ENCODE measurements around the gene TTC1.

TTC1 gene

GRCh38 chr5:160081495-160081894, 72.6 kb downstream of the TTC1 start:
- Histone ChIP-seq H2BK5ac (ENCODE audit: low read length) (no peak overlapping the region), H3K14ac (ENCODE audit: low read length) (no peak overlapping the region), H3K9ac (ENCODE audit: low read depth, low read length, poor library complexity) (no peak overlapping the region), H3K4ac (ENCODE audit: low read length) (no peak overlapping the region), H3K36me3 (replicated peaks in 1 of 2; ENCODE audit: control insufficient read depth in 2 of 2, insufficient read depth in 2 of 2, low read length in 2 of 2) (peaks cover 5 to 35% of the 10 kb centered on the region in 2 donors), H2BK12ac (ENCODE audit: low read length) (no peak overlapping the region), H3K27me3 (ENCODE audit: control insufficient read depth in 3 of 3, insufficient read depth in 3 of 3, low read depth in 1 of 3, low read length in 3 of 3) (no peaks in the 10 kb centered on the region), H3K4me3 (ENCODE audit: low read length in 2 of 2) (no peak overlapping the region), H3K9me3 (replicated peaks in 1 of 2; ENCODE audit: control insufficient read depth in 2 of 2, insufficient read depth in 1 of 2, low read depth in 1 of 2, low read length in 2 of 2) (no peaks in the 10 kb centered on the region), H2BK15ac (ENCODE audit: low read length) (no peak overlapping the region), H3K79me1 (ENCODE audit: low read depth, low read length) (peaks cover 3% of the 10 kb centered on the region), H2AFZ (ENCODE audit: low read length) (no peak overlapping the region), H2AK5ac (ENCODE audit: low read depth, low read length) (no peak overlapping the region), H3K23ac (ENCODE audit: low read depth, low read length, poor library complexity) (no peak overlapping the region), H3K4me1 (ENCODE audit: control insufficient read depth in 2 of 2, insufficient read depth in 1 of 2, low read depth in 1 of 2, low read length in 2 of 2) (peaks cover 4 to 11% of the 10 kb centered on the region in 2 donors), H3K4me2 (ENCODE audit: insufficient read depth, low read length, poor library complexity, severe bottlenecking) (no peak overlapping the region), H4K8ac (ENCODE audit: low read depth, low read length) (no peak overlapping the region), H4K91ac (ENCODE audit: low read depth, low read length, poor library complexity) (no peak overlapping the region), H3K18ac (ENCODE audit: low read length) (no peak overlapping the region), H2BK120ac (ENCODE audit: low read depth, low read length) (no peak overlapping the region), H3K27ac (replicated peaks; ENCODE audit: low read length) (no peak overlapping the region)
- no CpG with 5 or more reads among the region's 3 CpGs for whole genome bisulfite sequencing, 2 donors (ENCODE audit: extremely low coverage in 2 of 2, insufficient read length in 2 of 2, insufficient replicate concordance in 1 of 2)
- no peak for DNase-seq (ENCODE audit: low spot score)

- Histone ChIP-seq H3K14ac (ENCODE audit: low read length) (no peak overlapping the region), H4K91ac (ENCODE audit: low read depth, low read length, poor library complexity) (no peak overlapping the region), H3K4me2 (ENCODE audit: insufficient read depth, low read length, poor library complexity, severe bottlenecking) (no peak overlapping the region), H2BK12ac (ENCODE audit: low read length) (no peak overlapping the region), H3K79me1 (ENCODE audit: low read depth, low read length) (peaks cover 3% of the 10 kb centered on the region), H2BK120ac (ENCODE audit: low read depth, low read length) (no peak overlapping the region), H4K8ac (ENCODE audit: low read depth, low read length) (no peak overlapping the region), H2AK5ac (ENCODE audit: low read depth, low read length) (no peak overlapping the region), H3K27ac (replicated peaks; ENCODE audit: low read length) (peak overlapping the region; percentile 14), H3K18ac (ENCODE audit: low read length) (no peak overlapping the region), H3K4ac (ENCODE audit: low read length) (no peak overlapping the region), H3K9ac (ENCODE audit: low read depth, low read length, poor library complexity) (no peak overlapping the region), H3K23ac (ENCODE audit: low read depth, low read length, poor library complexity) (no peak overlapping the region), H2AFZ (ENCODE audit: low read length) (no peak overlapping the region), H3K36me3 (replicated peaks in 1 of 2; ENCODE audit: control insufficient read depth in 2 of 2, insufficient read depth in 2 of 2, low read length in 2 of 2) (peaks cover 5 to 22% of the 10 kb centered on the region in 2 donors), H3K9me3 (replicated peaks in 1 of 2; ENCODE audit: control insufficient read depth in 2 of 2, insufficient read depth in 1 of 2, low read depth in 1 of 2, low read length in 2 of 2) (no peaks in the 10 kb centered on the region), H2BK5ac (ENCODE audit: low read length) (no peak overlapping the region), H3K4me3 (ENCODE audit: low read length in 2 of 2) (no peak overlapping the region), H2BK15ac (ENCODE audit: low read length) (no peak overlapping the region), H3K4me1 (ENCODE audit: control insufficient read depth in 2 of 2, insufficient read depth in 1 of 2, low read depth in 1 of 2, low read length in 2 of 2) (peaks cover 4 to 14% of the 10 kb centered on the region in 2 donors), H3K27me3 (ENCODE audit: control insufficient read depth in 3 of 3, insufficient read depth in 3 of 3, low read depth in 1 of 3, low read length in 3 of 3) (no peaks in the 10 kb centered on the region)
- DNase-seq (ENCODE audit: low spot score) = no peak
- no CpG with 5 or more reads among the region's 9 CpGs for WGBS, 2 donors (ENCODE audit: extremely low coverage in 2 of 2, insufficient read length in 2 of 2, insufficient replicate concordance in 1 of 2)
Measured at GRCh38 chr5:160082614-160083500, 73.9 kb downstream of the TTC1 start.

GRCh38 chr5:160083501-160083900, 74.6 kb downstream of the TTC1 start:
- H3K9me3 ChIP-seq (replicated peaks in 1 of 2; ENCODE audit: control insufficient read depth in 2 of 2, insufficient read depth in 1 of 2, low read depth in 1 of 2, low read length in 2 of 2) = no peaks in the 10 kb centered on the region
- no CpG with 5 or more reads among the region's 3 CpGs for WGBS, 2 donors (ENCODE audit: extremely low coverage in 2 of 2, insufficient read length in 2 of 2, insufficient replicate concordance in 1 of 2)
- no peak overlapping the region for H3K4me3 ChIP-seq (ENCODE audit: low read length in 2 of 2)
- H4K91ac ChIP-seq (ENCODE audit: low read depth, low read length, poor library complexity) = no peak overlapping the region
- H3K4me2 ChIP-seq (ENCODE audit: insufficient read depth, low read length, poor library complexity, severe bottlenecking) = no peak overlapping the region
- H3K14ac ChIP-seq (ENCODE audit: low read length) = no peak overlapping the region
- H3K36me3 ChIP-seq (replicated peaks in 1 of 2; ENCODE audit: control insufficient read depth in 2 of 2, insufficient read depth in 2 of 2, low read length in 2 of 2) = peaks cover 3 to 15% of the 10 kb centered on the region in 2 donors
- H2AK5ac ChIP-seq (ENCODE audit: low read depth, low read length) = no peak overlapping the region
- H2BK12ac ChIP-seq (ENCODE audit: low read length) = no peak overlapping the region
- H3K27ac ChIP-seq (replicated peaks; ENCODE audit: low read length) = no peak overlapping the region
- peaks cover 2% of the 10 kb centered on the region for H3K79me1 ChIP-seq (ENCODE audit: low read depth, low read length)
- H3K27me3 ChIP-seq (ENCODE audit: control insufficient read depth in 3 of 3, insufficient read depth in 3 of 3, low read depth in 1 of 3, low read length in 3 of 3) = no peaks in the 10 kb centered on the region
- DNase-seq (ENCODE audit: low spot score) = no peak
- H3K4me1 ChIP-seq (ENCODE audit: control insufficient read depth in 2 of 2, insufficient read depth in 1 of 2, low read depth in 1 of 2, low read length in 2 of 2) = peaks cover 4 to 14% of the 10 kb centered on the region in 2 donors
- no peak overlapping the region for H2BK5ac ChIP-seq (ENCODE audit: low read length)
- H2BK15ac ChIP-seq (ENCODE audit: low read length) = no peak overlapping the region
- H2BK120ac ChIP-seq (ENCODE audit: low read depth, low read length) = no peak overlapping the region
- H3K9ac ChIP-seq (ENCODE audit: low read depth, low read length, poor library complexity) = no peak overlapping the region
- no peak overlapping the region for H3K23ac ChIP-seq (ENCODE audit: low read depth, low read length, poor library complexity)
- no peak overlapping the region for H3K18ac ChIP-seq (ENCODE audit: low read length)
- no peak overlapping the region for H4K8ac ChIP-seq (ENCODE audit: low read depth, low read length)
- H3K4ac ChIP-seq (ENCODE audit: low read length) = no peak overlapping the region
- no peak overlapping the region for H2AFZ ChIP-seq (ENCODE audit: low read length)

- no peak overlapping the region for H2BK15ac ChIP-seq (ENCODE audit: low read length)
- no peak overlapping the region for H3K23ac ChIP-seq (ENCODE audit: low read depth, low read length, poor library complexity)
- no peaks in the 10 kb centered on the region for H3K27me3 ChIP-seq (ENCODE audit: control insufficient read depth in 3 of 3, insufficient read depth in 3 of 3, low read depth in 1 of 3, low read length in 3 of 3)
- H4K8ac ChIP-seq (ENCODE audit: low read depth, low read length) = no peak overlapping the region
- no peak overlapping the region for H3K4ac ChIP-seq (ENCODE audit: low read length)
- no peaks in the 10 kb centered on the region for H3K9me3 ChIP-seq (replicated peaks in 1 of 2; ENCODE audit: control insufficient read depth in 2 of 2, insufficient read depth in 1 of 2, low read depth in 1 of 2, low read length in 2 of 2)
- WGBS, 2 donors (ENCODE audit: extremely low coverage in 2 of 2, insufficient read length in 2 of 2, insufficient replicate concordance in 1 of 2) = no CpG with 5 or more reads among the region's 1 CpG
- H3K4me3 ChIP-seq (ENCODE audit: low read length in 2 of 2) = no peak overlapping the region
- H3K79me1 ChIP-seq (ENCODE audit: low read depth, low read length) = no peaks in the 10 kb centered on the region
- no peak overlapping the region for H3K14ac ChIP-seq (ENCODE audit: low read length)
- H2BK120ac ChIP-seq (ENCODE audit: low read depth, low read length) = no peak overlapping the region
- no peak overlapping the region for H2AK5ac ChIP-seq (ENCODE audit: low read depth, low read length)
- no peak overlapping the region for H2AFZ ChIP-seq (ENCODE audit: low read length)
- no peak overlapping the region for H2BK12ac ChIP-seq (ENCODE audit: low read length)
- no peak overlapping the region for H3K27ac ChIP-seq (replicated peaks; ENCODE audit: low read length)
- H3K4me1 ChIP-seq (ENCODE audit: control insufficient read depth in 2 of 2, insufficient read depth in 1 of 2, low read depth in 1 of 2, low read length in 2 of 2) = peaks cover 4 to 14% of the 10 kb centered on the region in 2 donors
- H4K91ac ChIP-seq (ENCODE audit: low read depth, low read length, poor library complexity) = no peak overlapping the region
- no peak overlapping the region for H3K4me2 ChIP-seq (ENCODE audit: insufficient read depth, low read length, poor library complexity, severe bottlenecking)
- DNase-seq (ENCODE audit: low spot score) = no peak
- H2BK5ac ChIP-seq (ENCODE audit: low read length) = no peak overlapping the region
- H3K36me3 ChIP-seq (replicated peaks in 1 of 2; ENCODE audit: control insufficient read depth in 2 of 2, insufficient read depth in 2 of 2, low read length in 2 of 2) = peaks cover 1 to 12% of the 10 kb centered on the region in 2 donors
- no peak overlapping the region for H3K9ac ChIP-seq (ENCODE audit: low read depth, low read length, poor library complexity)
- H3K18ac ChIP-seq (ENCODE audit: low read length) = no peak overlapping the region
Measured at GRCh38 chr5:160084144-160084543, 75.2 kb downstream of the TTC1 start.

Measured in neuronal stem cell (in vitro differentiated cells).